HG03159 (cell line): ENCODE data around the gene ZFP57.

ENCODE experiments used
- ATAC-seq: cut with Tn5 transposase; IDR thresholded peaks from one replicate; pipeline ENCODE4 v1.9.1; 2021; ENCODE audit warnings: mild to moderate bottlenecking, moderate library complexity; ENCODE audit not compliant: unreplicated experiment

ZFP57 gene

GRCh38 chr6:29680904-29681303 lies at the start of gene ZFP57:
ZFP57 (minus strand) TSS chr6:29681152; CDS start chr6:29677003, 4,149 bp downstream.
- ATAC-seq, result no peak

GRCh38 chr6:29730575-29731126 lies 49.7 kb upstream of the ZFP57 start:
- ATAC-seq, result no peak

- no peak for ATAC-seq
Observed at GRCh38 chr6:29729774-29730328, 48.9 kb upstream of the ZFP57 start.

- ATAC-seq, result no peak
Observed at GRCh38 chr6:29728875-29729270, 47.9 kb upstream of the ZFP57 start.

- no peak for ATAC-seq
Observed at GRCh38 chr6:29728173-29728874, 47.4 kb upstream of the ZFP57 start.

GRCh38 chr6:29727637-29728036 lies 46.7 kb upstream of the ZFP57 start:
- no peak for ATAC-seq

GRCh38 chr6:29726571-29727194 lies 45.7 kb upstream of the ZFP57 start:
- no peak for ATAC-seq

- no peak for ATAC-seq
Observed at GRCh38 chr6:29726001-29726400, 45.0 kb upstream of the ZFP57 start.

GRCh38 chr6:29724937-29725869 lies 44.3 kb upstream of the ZFP57 start:
- no peak for ATAC-seq

- ATAC-seq, result peak; percentile 37
Observed at GRCh38 chr6:29723666-29724588, 43.0 kb upstream of the ZFP57 start.

- ATAC-seq, result peak; percentile 87
Observed at GRCh38 chr6:29723262-29723665, 42.3 kb upstream of the ZFP57 start, which contains the start of gene HLA-F. HLA-F (plus strand) TSS chr6:29723434; CDS start chr6:29723464, 30 bp downstream.

- no peak for ATAC-seq
Observed at GRCh38 chr6:29720863-29721262, 39.9 kb upstream of the ZFP57 start.

GRCh38 chr6:29710281-29710941 lies 29.5 kb upstream of the ZFP57 start:
- no peak for ATAC-seq

GRCh38 chr6:29709188-29709587 lies 28.2 kb upstream of the ZFP57 start:
- ATAC-seq, result no peak

- no peak for ATAC-seq
Observed at GRCh38 chr6:29708432-29709179, 27.7 kb upstream of the ZFP57 start.

- no peak for ATAC-seq
Observed at GRCh38 chr6:29705389-29706231, 24.7 kb upstream of the ZFP57 start.

GRCh38 chr6:29702519-29703103 lies 21.7 kb upstream of the ZFP57 start:
- ATAC-seq, result no peak
